Activated CD4-positive, alpha-beta T cell treated with anti-CD3 and anti-CD28 coated beads, Interleukin-2, amount 50 U/mL, for 1 hour (primary cell): ENCODE measurements around the gene CHCHD10.
A peak's percentile ranks its signal among the peaks of the same experiment; 100 is the strongest.

Source experiments
- DNase-seq: peaks from one replicate; pipeline ENCODE4 v3.0.0-alpha.2; 2020

The CHCHD10 gene

GRCh38 chr22:23769321-23769965 is 1.7 kb upstream of the CHCHD10 start:
- no peak for DNase-seq

- DNase-seq: no peak
Observed at GRCh38 chr22:23767303-23767672, 484 bp downstream of the CHCHD10 start.

DNA sequence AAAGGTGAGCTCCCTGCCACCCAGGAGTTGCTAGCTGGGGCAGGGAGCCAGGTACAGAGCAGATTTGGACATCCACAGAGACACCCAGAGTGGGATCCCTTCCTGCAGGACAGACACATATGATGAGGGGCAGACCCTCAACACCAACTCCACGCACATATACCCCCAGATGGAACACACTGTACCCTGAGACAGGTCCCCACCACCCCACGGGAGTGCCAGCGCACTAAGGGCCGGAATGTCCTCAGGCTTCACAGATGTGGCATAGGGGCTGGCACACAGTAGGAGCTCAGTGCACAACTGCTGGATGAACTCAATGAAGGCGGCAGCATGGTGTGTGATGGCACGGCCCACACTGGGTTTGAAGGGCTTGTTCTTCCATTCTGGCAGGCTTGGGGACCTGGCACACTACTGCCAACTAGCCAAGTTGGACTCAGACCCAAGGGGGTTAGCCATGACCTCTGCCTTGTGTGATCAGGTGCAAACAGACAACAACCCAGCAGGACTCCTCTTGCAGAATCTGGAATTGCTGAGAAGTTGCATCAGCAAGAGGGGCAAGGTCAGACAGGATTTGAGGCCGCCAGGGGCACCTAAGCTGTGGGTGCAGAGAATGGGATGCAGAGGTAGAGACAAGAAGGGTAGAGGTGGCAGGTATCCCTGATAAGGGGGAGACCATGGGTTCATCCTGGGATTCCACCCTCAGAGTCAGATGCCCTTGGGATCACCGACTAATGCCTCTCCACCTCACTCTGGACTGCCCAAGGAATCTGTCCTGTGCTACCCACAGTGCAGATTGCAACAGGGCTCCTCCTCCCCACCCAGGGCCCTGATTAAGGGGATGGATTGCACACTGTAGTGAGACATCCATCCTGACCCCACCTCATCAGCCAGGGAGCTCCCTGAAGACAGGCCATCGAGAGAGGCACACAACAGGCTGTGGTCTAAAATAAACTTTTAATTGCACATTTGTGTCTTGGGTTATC is 2.6 kb downstream of the CHCHD10 start:
- no peak for DNase-seq

DNA sequence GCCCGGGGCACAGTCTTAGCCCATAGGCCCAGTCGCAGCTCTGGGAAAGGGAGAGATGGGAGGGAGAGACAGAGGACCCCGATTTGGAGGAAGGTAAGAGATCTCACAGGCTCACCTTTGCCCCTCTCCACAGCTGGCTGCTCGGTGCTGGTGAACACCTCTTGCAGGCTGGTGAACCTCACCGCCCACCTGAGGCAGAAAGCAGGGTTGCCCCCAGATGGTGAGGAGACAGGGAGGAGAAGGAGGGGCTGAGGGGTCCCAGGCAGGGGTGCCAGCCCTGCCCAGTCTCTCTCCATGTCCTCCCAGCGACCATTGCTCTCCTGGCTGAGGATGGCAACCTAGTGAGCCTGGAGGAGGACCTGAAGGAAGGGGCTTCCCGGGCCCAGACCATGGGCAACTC is 3.8 kb downstream of the CHCHD10 start:
- DNase-seq: no peak

DNA sequence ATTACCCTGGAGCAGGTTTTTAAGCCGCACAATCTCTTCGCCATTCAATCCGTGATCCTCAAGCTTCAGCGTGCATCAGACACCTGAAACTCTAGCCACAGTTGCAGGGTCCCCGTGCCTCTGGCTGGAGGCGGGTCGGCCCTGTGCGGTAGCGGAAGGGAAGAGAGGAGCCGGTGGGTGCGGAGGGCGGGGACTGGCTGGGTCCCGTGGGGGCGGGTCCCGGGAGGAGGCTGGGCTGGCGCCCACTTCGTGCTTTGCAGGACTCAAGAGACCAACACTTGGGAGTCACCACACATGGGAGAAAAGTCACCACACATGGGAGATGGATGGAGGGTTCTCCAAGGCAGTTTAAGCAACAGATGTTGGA is 4.2 kb downstream of the CHCHD10 start:
- DNase-seq: peak; percentile 50

- no peak for DNase-seq
Observed at GRCh38 chr22:23762842-23763578, 4.8 kb downstream of the CHCHD10 start, which contains the start of gene C22orf15. Gene C22orf15, plus strand, starts transcription at chr22:23762990. Its CDS starts 317 bp downstream, at chr22:23763307.

GRCh38 chr22:23760056-23760455 is 7.7 kb downstream of the CHCHD10 start:
- no peak for DNase-seq

DNA sequence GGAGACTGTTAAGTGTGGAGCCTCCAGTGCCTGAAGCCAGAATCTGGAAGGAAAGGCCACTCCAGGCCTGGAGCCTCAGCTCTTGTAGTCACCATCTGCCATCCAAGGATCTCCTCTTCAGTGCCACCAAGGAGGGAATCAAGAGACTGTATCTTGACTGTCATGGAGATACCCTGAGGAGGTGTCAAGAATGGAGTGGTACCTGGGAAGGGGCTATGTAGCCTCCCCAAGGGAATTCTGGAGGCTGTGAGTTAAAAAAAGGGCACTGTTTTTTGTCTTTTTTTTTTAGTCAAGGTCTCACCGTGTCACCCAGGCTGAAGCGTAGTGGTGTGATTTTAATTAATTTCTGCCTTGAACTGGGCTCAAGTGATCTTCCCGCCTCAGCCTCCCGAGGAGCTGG is 8.2 kb downstream of the CHCHD10 start:
- DNase-seq: no peak

- no peak for DNase-seq
Observed at GRCh38 chr22:23756891-23757290, 10.9 kb downstream of the CHCHD10 start.

DNA sequence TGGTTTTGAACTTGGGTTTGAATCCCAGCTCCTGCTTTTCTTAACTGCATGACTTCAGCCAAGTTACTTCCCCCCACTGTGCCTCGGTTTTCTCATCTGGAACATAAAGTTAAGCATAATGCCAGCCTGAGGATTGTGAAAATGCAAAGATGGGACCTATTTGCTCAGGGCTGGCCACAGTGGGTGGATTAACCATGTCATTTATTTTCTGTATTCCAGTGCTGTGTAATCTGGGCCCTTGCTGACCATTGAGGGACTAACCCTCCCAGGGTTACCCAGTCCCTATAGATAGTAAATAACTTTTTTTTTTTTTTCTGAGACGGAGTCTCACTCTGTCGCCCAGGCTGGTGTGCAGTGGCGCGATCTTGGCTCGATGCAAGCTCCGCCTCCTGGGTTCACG is 12.1 kb downstream of the CHCHD10 start:
- DNase-seq: no peak

- no peak for DNase-seq
Observed at GRCh38 chr22:23754980-23755636, 12.7 kb downstream of the CHCHD10 start.

DNA sequence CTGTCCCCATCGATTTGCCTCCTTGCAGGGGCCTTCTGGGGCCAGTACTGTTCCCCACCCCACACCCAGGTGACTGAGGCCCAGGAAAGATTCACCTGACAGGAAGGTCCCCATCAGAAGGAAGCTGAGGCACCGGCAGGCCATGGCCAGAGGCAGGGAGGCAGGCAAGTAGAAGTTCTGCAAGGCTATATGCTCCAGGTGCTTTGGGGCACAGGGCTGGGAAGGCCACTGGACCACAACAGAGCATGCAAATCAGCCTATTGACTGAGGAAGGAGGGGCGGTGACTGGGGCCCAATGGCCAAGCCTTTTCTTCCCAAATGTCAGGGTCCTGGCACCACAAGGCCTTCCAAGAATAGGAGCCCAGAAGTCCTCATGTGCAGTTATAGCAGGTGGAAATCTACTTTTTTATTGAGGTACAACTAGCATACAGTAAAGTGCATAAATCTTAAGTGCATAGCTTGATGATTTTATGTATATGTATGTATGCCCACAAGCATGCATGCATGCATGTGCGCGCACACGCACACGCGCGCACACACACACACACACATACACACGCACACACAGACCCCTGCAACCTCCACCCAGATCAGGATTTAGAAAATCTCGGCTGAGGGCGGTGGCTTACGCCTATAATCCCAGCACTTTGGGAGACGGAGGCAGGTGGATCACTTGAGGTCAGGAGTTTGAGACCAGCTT is 13.4 kb downstream of the CHCHD10 start, which contains the start of gene VPREB3:
Gene VPREB3, minus strand, starts transcription at position 206 of the 700 bp plus-strand sequence. Its CDS starts 62 bp downstream, at position 144.
- no peak for DNase-seq

- DNase-seq: no peak
Observed at GRCh38 chr22:23753385-23753784, 14.4 kb downstream of the CHCHD10 start.

DNA sequence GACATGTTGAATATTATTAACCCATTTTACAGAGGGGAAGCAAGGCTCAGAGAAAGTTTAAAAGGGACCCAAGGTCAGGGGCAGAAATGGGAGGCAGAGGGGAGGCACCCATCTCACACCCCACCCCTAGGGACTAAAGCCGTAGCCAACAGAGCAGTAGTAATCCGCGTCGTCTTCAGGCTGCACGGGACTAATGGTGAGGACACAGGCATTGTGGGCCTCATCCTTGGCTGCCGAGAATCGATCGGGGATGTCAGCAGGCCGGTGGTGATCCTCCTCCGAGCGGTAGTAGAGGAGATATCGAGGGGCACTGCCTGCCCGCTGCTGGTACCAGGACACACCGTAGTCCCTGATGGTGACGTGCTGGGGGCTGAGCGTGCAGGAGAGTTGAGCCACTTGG is 15.0 kb downstream of the CHCHD10 start:
- DNase-seq: no peak

DNA sequence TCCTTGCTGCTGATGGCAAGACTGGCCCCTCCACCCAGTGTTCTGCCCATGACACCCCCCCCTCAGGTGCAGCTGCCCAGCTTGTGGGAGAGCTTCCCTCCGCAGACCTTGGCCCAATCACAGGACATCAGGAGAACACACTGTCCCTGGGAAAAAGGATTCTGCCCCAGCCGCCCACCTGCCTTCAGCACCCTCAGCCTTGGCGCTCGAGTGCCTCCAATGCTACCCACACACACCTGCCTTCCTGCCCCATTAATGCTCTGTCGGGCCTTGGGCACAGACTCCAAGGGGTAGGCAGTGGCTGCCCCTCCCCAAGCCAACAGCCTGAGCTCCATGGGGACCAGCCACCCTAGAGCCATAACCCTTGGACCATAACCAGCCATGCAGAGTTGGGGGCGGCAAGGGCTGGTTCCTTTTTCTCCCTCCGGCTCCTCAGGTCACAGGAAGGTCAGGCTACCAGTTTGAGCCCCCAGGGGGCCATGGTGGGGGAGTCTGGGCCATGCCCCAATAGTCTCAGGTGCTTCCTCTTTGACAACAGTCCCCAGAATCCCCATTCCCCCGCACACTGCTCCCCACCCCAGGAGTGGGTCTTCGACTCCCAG is 15.6 kb downstream of the CHCHD10 start:
- DNase-seq: no peak

- DNase-seq: no peak
Observed at GRCh38 chr22:23751441-23751996, 16.3 kb downstream of the CHCHD10 start.

DNA sequence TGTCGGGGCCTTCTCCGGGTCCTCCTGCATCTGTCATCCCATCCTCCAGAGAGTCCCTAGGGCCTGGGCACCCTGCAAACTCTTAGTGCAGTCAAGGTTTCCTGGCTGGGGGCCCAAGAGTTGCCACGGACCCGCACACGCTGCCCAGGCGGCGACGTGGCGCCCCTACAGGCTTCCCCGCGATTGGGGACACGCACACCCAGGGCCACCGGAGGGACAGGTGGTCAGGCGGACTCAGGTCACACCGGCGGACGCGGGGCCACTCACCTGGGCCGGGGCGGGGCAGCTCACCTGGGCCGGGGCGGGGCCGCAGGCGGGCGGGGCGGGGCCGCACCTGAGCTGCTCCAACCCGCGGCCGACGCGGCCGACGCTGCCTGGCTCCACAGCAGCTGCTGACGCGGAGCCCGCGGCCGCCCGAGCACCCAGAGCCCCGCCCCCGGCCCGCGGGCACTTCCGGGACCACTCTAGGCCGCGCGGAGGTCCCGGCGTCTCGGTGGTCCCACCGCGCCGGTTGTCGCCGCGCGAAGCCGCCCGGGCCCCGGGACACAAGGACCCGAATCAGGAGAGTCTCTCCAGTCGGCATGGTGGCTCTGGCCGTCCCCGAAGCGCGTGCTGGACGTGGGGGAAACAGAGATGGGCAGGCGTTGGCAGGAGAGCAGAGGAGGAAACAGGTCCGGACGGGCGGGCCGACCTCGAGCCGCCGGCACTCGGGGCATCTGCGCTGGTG is 16.9 kb downstream of the CHCHD10 start, which contains the start of gene ZNF70:
Gene ZNF70, minus strand, starts transcription at position 399 of the 727 bp plus-strand sequence. CDS start 5,972 bp downstream, outside the sequence.
- DNase-seq: peak; percentile 83

- no peak for DNase-seq
Observed at GRCh38 chr22:23750367-23750713, 17.4 kb downstream of the CHCHD10 start.

DNA sequence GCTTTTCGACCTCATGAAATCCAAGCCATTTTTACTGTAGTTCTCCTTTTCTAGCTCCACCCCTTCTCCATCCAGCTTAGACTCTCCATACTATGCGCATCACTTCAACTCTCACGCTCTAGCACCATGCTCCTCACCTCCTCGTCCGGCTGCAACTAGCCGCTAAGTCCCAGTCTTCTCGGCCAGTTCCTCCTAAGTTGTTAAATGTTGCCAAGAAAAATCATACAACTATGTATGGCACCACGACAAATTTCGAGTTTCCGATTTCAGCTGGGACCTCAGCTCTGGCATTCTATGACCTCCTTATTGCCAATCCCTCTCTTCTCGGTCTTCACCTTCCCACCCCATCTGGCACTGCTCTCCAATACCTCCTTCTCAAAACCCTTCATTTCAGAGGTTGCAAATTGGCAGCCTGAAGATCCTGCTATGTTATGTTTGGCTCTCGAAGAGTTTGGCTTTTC is 17.9 kb downstream of the CHCHD10 start:
- DNase-seq: no peak

GRCh38 chr22:23745791-23746190 is 22.0 kb downstream of the CHCHD10 start:
- DNase-seq: no peak
